GM21367 (cell line): ENCODE data around the gene PLCG1.

Experiments
- ATAC-seq: cut with Tn5 transposase; IDR thresholded peaks from one replicate; pipeline ENCODE4 v1.9.1; 2021; ENCODE audit not compliant: unreplicated experiment

PLCG1 gene

DNA sequence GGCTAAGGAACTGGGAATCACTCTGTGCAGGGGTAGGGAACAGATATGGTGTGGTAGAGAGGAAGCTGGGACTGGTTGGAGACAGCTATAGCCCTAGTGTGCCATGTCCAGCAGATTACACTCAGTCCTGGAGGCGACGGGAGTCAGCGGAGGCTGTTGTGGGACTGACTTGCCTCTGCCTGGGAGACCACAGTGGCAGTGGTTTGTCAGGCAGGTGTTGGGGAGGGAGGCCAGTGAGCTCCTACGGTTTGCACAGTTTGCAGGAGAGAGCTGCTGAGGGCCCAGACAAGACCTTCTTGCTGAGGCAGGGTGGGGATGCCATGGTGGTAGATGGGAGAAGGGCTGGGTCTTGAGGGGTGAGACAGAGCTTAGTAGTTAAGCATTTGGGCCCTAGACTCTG lies 4.9 kb downstream of the PLCG1 start:
- no peak for ATAC-seq

DNA sequence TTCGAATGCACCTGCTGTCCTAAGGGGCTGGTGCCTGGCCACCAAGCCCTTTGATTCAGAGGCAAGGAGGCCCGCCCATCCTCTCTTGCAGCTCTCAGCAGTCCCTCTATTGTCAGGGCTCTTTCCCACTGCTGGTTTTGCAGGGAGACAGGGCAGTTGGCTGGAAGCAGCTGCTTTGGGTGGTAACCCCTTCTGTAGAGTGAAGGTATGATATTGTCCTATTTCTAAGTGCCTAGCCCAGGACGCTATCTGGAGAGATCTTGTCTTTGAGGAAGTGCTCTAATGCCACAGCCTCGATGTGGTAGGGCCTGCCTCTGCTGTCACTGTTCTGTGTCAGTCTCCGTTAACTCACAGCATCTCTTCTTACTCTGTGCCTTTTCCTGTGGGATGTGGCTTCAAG lies 5.6 kb downstream of the PLCG1 start:
- no peak for ATAC-seq

DNA sequence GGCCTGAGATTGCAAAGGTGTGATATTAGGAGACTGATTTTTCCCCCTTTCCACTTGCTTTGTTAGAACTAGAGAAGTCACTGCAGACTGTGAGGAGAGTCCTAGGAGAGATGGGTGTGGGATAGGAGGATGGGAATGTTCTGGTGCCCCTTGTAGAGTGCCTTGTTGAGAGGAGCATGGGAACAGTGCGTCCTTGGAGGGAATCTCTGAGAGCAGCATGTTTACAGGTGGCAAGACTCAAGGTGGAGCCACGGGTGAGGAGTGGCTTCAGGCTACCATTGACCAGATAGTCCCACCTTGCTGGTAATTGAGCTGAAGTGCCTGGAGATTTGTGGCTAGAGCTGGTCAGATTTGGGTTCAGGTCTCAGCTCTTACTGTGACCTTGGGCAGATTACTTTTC lies 6.0 kb downstream of the PLCG1 start:
- ATAC-seq = no peak

DNA sequence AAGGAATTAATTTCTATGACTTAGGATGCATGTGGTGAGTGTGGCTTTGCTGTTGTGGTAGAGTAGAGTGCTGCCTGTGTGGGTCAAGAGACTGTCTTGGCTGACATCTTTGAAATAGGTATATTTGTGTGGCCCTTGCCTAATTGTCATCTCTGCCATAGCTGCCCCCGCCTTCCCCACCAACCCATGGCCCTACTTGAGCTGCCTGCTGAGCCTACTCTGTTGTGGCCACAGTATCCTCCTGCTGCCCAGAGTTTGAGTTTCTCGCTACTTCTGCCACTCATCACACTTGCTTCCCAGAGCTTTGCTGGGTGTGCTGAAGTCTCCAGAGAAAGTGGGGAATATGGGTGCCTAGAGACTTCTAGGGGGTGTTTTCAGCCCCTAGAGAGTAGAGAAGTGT lies 8.0 kb downstream of the PLCG1 start:
- ATAC-seq = no peak

DNA sequence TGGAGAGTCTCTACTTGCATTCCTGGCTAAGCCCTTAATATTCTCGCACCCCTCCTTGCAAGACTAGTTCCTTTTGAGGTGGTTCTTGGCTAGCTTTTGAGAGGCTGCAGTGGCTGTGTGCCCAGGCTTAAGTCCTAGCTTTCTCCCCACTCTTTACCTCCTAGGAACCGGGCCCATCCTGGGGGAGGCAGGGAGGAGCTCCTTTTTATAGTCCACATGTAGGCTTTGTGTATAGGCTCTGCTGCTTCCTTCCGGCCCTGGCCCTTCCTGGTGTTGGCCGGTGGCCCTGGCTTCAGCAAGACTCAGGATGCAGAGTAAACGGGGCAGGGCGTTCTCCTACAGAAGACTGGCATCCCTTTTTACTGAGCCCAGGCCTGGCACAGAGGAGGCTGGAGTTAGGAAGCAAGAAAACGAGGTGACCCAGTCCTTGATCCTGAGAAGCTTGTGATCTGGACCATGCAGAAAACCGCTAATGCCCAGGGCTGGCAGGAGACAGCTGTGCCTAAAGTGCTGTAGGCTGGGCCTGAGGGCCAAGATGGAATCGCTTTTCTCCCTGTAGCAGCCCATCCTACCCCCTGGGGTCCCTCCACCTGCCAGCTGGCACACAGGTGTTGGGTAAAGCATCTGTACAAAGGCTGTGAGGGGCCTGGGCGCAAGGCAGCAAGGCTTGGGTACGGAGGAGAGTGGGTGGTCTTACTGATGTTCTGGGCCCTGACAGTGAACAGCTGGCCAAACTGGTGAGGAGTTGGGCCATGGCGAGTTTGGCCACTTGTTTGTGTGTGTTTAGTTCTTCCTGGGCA lies 8.7 kb downstream of the PLCG1 start:
- no peak for ATAC-seq

DNA sequence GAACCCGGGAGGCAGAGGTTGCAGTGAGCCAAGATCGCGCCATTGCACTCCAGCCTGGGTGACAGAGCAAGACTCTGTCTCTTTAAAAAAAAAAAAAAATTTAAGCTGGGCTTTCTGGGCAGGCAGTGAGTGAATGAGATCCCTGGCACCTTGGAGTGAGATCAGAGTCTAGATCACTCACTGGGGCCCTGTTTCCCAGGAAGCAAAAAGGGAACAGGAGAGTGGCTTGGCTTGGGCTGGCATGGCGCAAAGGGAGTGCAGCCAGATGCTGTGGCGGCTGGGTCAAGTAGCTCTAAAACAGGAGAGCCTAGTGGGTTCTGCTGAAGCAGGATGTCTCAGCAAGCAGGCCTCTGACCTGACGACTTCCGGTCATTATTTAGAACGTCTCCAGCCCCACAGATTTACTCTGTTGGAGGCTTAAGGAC lies 10.4 kb downstream of the PLCG1 start:
- no peak for ATAC-seq

DNA sequence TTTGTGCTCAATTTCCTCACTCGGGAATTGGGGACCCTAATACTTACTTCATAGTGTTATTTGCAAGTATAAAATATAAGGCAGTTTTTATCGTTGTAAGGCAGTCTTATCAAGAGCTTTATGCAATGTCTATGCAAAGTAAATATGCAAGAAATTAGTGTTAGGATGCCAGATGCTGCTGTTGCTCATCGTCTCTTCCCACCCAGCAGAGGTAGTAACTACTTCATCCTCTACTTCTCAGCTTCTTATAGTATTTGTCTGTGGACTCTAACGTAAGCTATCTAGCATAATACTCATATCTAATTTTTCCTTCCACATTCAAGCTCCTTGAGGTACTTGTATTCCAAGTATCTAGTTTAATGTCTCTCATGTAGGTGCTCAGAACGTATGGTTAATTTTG lies 11.6 kb downstream of the PLCG1 start:
- ATAC-seq = no peak

DNA sequence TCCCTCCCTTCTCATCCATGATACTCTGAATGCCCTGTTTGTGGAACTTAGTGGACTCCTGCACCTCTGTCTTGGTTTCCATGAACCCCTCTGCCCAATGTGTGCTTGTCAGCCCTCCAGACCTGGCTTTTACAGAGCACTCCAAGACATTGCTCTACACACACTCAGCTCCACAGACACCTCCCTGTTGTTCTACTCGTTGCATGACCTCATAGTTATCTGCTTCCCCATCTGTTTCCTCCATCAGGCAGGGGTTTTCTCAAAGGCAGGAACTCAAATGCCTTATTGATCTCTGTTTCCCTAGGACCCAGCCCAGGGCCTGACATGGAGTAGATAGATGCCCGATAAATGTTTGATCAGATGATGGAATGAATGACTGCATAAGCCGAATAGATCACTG lies 13.3 kb downstream of the PLCG1 start:
- ATAC-seq = no peak

DNA sequence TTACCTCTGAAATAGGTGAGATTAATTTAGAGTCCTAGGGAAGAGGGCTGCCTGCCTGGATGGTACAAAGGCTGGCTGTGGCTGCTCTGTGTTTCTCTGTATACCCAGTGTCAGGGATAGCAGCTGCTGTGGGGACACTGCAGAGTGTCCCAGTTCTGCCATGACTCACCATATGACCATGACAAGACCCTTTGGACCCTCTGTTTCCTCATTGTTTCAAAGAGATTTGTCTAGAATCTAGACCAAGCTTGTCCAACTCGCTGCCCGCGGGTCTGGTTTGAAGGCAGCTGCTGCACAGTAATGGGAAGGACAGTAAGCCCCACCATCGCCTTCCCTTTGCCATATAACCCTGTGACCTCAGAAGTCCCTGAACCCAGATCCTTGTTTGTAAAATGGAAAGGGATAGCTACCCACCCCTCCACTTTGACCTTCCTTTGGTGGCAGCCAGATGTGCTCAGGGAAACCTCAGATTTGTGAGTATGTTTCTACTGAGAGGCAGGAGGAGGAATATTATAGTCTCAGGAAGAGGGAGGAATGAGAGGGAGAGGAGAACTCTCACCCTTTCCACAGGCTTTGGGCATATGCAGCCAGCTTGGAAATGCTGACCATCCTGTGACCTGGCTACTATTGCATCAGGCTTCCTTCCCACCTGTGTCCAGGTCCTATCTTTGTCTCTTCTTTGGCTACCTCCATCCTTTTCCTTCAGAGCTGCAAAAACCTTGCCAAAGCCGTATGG lies 14.0 kb downstream of the PLCG1 start:
- ATAC-seq = no peak

DNA sequence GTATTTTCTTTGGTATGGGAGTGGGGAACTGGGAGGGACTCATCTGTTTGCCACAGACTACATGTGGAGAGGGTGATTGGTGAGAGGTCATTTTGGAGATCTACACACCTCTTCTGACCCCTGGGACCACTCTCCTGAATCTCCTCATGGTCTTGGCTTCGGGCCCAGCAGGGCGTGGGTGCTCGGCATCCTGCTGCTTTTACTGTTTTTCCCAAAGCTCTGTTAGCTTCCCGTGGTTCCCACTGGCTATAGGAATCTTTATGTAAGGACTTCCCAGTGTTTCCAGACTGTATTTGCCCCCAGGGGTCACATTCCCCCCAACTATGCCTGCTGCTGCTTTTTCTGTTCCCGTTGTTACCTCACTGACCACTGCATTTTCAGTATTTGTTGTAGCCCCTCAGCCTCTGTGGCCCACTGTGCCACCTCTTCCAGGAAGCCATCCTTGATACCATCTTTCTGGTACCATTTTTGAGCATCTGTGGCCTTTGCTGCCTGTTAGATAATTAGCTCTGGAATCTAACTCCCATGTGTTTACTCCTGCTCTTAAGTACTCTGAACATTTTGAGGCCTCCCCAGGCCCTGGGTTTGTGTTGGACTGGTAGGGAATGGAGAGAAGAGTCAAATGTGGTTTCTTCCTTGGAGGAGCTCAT lies 14.9 kb downstream of the PLCG1 start:
- ATAC-seq = no peak

DNA sequence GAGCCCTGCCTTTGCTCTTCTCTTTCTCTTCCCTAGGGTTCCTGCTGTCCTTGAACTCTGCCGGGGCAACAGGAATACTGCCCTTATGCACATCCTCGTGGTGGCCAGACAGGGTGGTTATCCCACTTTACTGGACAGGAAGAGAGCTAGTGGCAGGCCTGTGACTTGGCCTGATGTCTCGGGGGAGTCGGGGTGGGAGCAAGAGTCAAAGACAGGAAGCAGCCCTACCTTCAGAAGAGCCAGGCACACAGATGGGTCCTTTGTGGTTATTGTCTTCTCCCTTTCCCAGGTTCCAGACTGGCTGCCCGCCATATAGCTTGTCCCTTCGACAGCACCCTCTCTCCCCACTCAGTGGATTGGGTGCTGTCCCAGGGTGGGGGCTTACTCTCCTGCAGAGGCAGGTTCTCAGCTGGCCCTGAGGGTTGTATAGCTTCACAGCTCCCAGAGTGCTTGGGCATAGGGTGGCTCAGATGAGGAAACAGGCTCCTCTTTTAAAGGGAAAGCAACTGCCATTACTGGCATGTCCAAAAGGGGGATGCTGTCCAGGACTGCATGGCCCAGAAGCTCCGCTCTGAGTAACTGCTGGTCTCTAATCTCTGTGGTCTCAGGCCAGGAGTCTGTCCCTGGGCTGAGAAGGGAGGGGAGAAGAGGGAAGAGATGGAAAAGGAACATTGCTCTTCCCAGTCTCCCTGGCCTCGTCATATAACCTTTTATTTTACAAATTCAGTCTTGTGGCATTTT lies 17.3 kb downstream of the PLCG1 start:
- ATAC-seq = no peak

DNA sequence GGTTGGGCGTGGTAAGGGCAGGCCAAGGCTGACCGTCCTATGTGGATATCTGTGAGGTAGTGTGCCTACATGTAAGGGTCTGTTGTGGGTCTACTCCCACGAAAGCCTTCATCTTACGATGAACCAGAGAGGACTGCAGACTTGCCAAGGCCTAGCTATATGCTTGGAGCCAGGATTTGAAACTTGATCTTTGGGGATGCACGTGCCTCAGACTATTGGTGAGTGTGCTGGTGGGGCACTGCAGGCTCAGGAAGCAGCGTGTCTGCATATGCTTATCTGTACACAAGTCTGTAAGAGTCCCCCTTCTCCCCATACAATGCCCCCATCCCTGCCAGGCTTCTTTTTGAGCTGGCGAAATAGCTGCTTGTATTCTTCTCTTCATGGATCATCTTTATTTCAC lies 17.9 kb downstream of the PLCG1 start:
- no peak for ATAC-seq

DNA sequence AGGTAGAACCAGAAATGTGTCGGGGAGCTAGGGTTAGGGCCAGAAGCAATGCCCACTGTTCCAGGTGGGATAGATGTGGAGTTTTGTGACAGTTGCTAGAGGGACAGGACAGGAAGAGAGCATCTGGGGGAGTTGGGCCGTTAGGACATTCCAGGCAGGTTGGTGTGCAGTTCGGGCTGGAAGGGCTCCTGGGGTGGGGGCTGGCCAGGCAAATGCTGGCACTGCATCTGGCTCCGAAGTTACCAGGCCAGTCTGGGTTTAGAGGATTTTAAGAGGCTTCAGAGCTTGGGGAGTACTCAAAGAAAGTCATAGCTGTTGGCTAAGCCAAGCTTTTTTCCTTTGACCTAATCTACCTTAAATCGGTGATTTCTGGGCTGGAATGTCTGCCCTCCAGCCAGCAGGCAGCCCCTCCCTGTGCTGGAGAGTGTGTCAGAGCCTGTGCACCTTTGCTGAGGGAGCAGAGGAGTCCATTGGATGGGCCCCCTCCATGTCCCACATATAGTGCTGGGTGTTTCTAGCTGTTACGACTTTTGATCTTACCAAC lies 20.8 kb downstream of the PLCG1 start:
- no peak for ATAC-seq

DNA sequence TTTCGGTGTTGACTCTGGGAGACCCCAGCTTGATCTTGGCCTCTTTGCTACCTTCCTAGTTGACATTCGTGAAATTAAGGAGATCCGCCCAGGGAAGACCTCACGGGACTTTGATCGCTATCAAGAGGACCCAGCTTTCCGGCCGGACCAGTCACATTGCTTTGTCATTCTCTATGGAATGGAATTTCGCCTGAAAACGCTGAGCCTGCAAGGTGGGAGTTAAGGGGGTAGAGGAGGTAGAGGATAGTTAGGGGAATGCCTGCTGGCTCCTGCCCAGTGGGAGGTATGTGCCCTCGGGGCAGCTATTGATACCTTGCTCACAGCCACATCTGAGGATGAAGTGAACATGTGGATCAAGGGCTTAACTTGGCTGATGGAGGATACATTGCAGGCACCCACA lies 22.2 kb downstream of the PLCG1 start:
- no peak for ATAC-seq

DNA sequence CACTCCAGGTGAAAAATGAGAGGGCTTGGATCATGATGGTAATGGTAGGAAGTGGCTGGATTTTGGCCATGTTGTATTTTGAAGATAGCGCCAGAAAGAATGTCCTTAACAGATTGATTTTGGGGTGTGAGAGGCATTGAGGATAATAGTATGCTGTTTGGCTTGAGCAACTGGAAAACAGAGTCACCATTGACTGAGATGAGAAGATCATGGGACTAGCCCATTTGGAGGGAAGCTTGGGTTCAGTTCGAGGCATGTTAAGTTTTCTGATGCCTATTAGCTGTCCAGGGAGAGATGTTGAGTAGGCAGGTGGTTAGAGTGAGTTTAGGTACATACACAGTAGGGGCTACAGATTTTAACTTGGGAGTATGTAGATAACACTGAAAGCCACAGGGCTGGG lies 23.3 kb downstream of the PLCG1 start:
- ATAC-seq = no peak

DNA sequence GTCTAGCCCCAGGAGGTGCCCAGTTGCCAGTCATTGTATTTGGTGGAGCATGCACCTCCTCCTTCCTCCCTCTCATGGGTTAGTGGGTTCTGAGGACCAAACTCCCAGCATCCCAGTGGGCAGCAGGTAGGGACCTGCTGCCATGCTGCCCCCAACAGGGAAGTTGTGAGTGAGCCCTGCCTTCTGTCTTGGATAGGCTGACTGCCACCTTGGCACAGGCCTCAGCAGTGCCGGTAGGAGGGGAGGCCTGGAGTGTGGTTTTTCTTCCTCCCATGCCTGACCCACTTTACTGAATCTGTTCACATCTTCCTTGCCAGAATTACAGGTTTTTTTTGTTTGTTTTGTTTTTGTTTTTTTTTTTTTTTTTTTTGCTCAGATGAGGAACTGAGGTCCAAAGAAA lies 24.5 kb downstream of the PLCG1 start:
- no peak for ATAC-seq

DNA sequence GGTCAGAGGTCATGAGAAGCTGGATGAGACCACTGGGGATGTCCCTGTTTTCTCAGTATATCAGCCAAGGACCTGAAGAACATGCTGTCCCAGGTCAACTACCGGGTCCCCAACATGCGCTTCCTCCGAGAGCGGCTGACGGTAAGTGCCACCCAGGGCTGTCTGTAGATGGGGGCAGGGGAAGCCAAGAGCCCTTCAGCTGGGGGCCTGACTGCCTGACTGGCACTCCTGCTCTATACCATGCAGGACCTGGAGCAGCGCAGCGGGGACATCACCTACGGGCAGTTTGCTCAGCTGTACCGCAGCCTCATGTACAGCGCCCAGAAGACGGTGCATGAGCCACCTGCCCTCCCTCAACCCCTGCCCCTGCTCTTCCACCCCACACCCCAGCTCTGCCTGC lies 25.1 kb downstream of the PLCG1 start:
- ATAC-seq = no peak

DNA sequence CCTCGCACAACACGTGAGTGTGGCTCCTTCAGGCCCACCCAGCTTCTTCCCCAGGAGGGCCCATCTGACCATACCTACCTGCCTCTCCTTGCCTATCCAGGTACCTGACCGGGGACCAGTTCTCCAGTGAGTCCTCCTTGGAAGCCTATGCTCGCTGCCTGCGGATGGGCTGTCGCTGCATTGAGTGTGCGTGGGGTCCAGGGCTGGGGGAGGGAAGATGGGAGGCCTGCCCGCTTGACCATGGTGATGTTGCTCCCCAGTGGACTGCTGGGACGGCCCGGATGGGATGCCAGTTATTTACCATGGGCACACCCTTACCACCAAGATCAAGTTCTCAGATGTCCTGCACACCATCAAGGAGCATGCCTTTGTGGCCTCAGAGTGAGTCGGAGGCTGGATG lies 26.5 kb downstream of the PLCG1 start:
- ATAC-seq = no peak

DNA sequence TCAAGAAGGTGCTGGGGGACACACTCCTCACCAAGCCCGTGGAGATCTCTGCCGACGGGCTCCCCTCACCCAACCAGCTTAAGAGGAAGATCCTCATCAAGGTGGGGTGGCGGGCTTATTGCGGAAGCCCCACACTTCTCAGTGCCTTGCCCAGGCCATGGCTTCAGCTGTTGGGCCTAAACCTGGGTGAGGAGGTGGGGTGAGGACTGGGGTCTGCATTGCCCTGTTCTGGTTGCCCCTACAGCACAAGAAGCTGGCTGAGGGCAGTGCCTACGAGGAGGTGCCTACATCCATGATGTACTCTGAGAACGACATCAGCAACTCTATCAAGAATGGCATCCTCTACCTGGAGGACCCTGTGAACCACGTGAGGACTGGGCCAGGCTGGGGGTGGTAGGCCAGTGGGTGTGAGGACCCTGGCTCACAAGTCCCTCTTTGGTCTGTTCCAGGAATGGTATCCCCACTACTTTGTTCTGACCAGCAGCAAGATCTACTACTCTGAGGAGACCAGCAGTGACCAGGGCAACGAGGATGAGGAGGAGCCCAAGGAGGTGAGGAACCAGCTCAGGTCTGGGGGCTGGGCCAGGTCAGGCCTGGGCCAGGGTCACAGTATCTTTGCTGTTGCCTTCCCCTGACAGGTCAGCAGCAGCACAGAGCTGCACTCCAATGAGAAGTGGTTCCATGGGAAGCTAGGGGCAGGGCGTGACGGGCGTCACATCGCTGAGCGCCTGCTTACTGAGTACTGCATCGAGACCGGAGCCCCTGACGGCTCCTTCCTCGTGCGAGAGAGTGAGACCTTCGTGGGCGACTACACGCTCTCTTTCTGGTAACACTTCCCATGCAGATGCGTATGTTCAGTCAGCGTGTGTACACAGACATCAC lies 27.9 kb downstream of the PLCG1 start:
- ATAC-seq = no peak
